HCT116 (cell line): Measurements from ENCODE around the gene ANO4. TPM values are rescaled to one million over a fixed set of nuclear protein-coding genes. Genes with fewer than 3 reads are reported as not detected.

Source experiments
- ATAC-seq: fragments of 200-7000 bp; cut with Tn5 transposase; 2 replicates; pipeline ENCODE4 v1.9.1; 2020; ENCODE audit warnings: mild to moderate bottlenecking, moderate library complexity
- BruUV-seq: library from RNA; stranded (reverse); fragments of 400-500 nt; replicated peaks from 2 replicates; lab custom pipeline; 2021; lab: Mats Ljungman, UMichigan
- CTCF ChIA-PET: fragments of 300-600 bp; sonication (Branson Sonifier 250); formaldehyde crosslinking; loops from one replicate; lab custom pipeline; 2021; ENCODE audit warnings: antibody characterized with exemption; lab: Charles Lee
- POLR2A ChIA-PET: fragments of 300-600, 350-600 bp; sonication (Branson Sonifier 250); formaldehyde crosslinking; loops from one replicate; lab custom pipeline; 2021; ENCODE audit warnings: antibody characterized with exemption; lab: Charles Lee
- RAD21 ChIA-PET, 2 experiments: fragments of 300-600 bp; sonication (Branson Sonifier 250); formaldehyde crosslinking; loops; one replicate each; lab custom pipeline; 2023; ENCODE audit warnings: low total read pairs in 2 of 2; ENCODE audit not compliant: uncharacterized antibody in 2 of 2, unreplicated experiment in 2 of 2, low non-redundant PET in 1 of 2; lab: Charles Lee
- DNase-seq: peaks from one replicate; pipeline ENCODE4 v3.0.0-alpha.2; 2010; ENCODE audit warnings: low read depth, low spot score
- H2AFZ ChIP-seq: fragments of 200-600 bp; shearing (Covaris generic), sonication (generic); 2 replicates; pipeline ENCODE4 v1.6.1; 2017; ENCODE audit warnings: low read depth, mixed run types, mixed read lengths, antibody characterized with exemption, low read length; ENCODE audit not compliant: poor library complexity, severe bottlenecking
- H3K27ac ChIP-seq: 2 replicates; pipeline ENCODE4 v1.5.1; 2012; ENCODE audit warnings: low read depth, low read length
- H3K27me3 ChIP-seq: fragments of 200-600 bp; sonication (generic); 2 replicates; pipeline ENCODE4 v1.6.1; 2016; ENCODE audit warnings: mixed run types, low read length, mixed read lengths; ENCODE audit not compliant: insufficient read depth
- H3K36me3 ChIP-seq, 2 experiments: fragments of 200-500 bp in 1 of 2; fragments of 200-600 bp in 1 of 2; sonication (Bioruptor generic) in 1 of 2; sonication (generic) in 1 of 2; 2 replicates each; pipeline versions ENCODE4 v1.5.1 to v1.6.1; 2014 to 2016; ENCODE audit warnings: low read length in 2 of 2, inconsistent platforms in 1 of 2, mixed read lengths in 1 of 2, mixed run types in 1 of 2; ENCODE audit not compliant: insufficient read depth in 2 of 2, control insufficient read depth in 1 of 2
- H3K4me1 ChIP-seq, 2 experiments: fragments of 200-600 bp in 1 of 2; sonication (generic) in 1 of 2; 2 replicates each; pipeline versions ENCODE4 v1.5.1 to v1.6.1; 2012 to 2017; ENCODE audit warnings: low read length in 2 of 2, inconsistent platforms in 1 of 2, mild to moderate bottlenecking in 1 of 2, mixed read lengths in 1 of 2, mixed run types in 1 of 2, moderate library complexity in 1 of 2; ENCODE audit not compliant: insufficient read depth in 2 of 2, control insufficient read depth in 1 of 2
- H3K4me2 ChIP-seq: fragments of 200-600 bp; sonication (generic); 2 replicates; pipeline ENCODE4 v1.6.1; 2017; ENCODE audit warnings: mixed run types, low read length, mixed read lengths
- H3K4me3 ChIP-seq, 2 experiments: fragments of 200-600 bp in 1 of 2; sonication (generic) in 1 of 2; replicated peaks in 1 of 2; 2 replicates each; pipeline ENCODE4 v1.5.1; 2011 to 2016; ENCODE audit warnings: low read length in 2 of 2, control low read depth in 1 of 2, low read depth in 1 of 2, mild to moderate bottlenecking in 1 of 2, mixed read lengths in 1 of 2, mixed run types in 1 of 2
- H3K79me2 ChIP-seq: fragments of 200-600 bp; sonication (generic); 2 replicates; pipeline ENCODE4 v1.6.1; 2017; ENCODE audit warnings: mild to moderate bottlenecking, mixed run types, low read length, moderate library complexity, mixed read lengths; ENCODE audit not compliant: insufficient read depth
- H3K9ac ChIP-seq: fragments of 200-600 bp; sonication (generic); 2 replicates; pipeline ENCODE4 v1.6.1; 2016; ENCODE audit warnings: low read length, mixed read lengths
- H3K9me2 ChIP-seq: fragments of 200-600 bp; sonication (generic), shearing (Covaris generic); 2 replicates; pipeline ENCODE4 v1.6.1; 2017; ENCODE audit warnings: mixed run types, mild to moderate bottlenecking, moderate library complexity; ENCODE audit not compliant: insufficient read depth
- H3K9me3 ChIP-seq, 2 experiments: fragments of 200-500 bp in 1 of 2; fragments of 200-600 bp in 1 of 2; sonication (Bioruptor generic) in 1 of 2; sonication (generic) in 1 of 2; 2 replicates each; pipeline ENCODE4 v1.6.1; 2014 to 2017; ENCODE audit warnings: low read length in 2 of 2, mixed read lengths in 2 of 2, inconsistent platforms in 1 of 2, low read depth in 1 of 2, mild to moderate bottlenecking in 1 of 2, mixed run types in 1 of 2, moderate library complexity in 1 of 2; ENCODE audit not compliant: control insufficient read depth in 1 of 2, insufficient read depth in 1 of 2
- H4K20me1 ChIP-seq: fragments of 200-600 bp; sonication (generic), shearing (Covaris generic); 2 replicates; pipeline ENCODE4 v1.6.1; 2017; ENCODE audit warnings: mixed run types, mild to moderate bottlenecking, moderate library complexity; ENCODE audit not compliant: insufficient read depth
- EZH2 ChIP-seq: fragments of 200-600 bp; sonication (generic); IDR thresholded peaks from 2 replicates; pipeline ENCODE4 v1.6.1; 2017; ENCODE audit warnings: antibody characterized with exemption, mixed run types
- REST ChIP-seq: IDR thresholded peaks from 2 replicates; pipeline ENCODE4 v1.6.1; 2012; ENCODE audit warnings: low read depth
- SIN3A ChIP-seq: IDR thresholded peaks from 2 replicates; pipeline ENCODE4 v1.6.1; 2012; ENCODE audit warnings: low read depth
- intact Hi-C: fragments of 100-400 bp; cut with micrococcal nuclease; formaldehyde crosslinking; loops from 2 replicates; pipeline ENCODE4 v1.10.0; 2022
- total RNA-seq: library from RNA; stranded (reverse); gene quantifications from one replicate; pipeline ENCODE4 v1.2.1, GENCODE V29; 2021; ENCODE audit not compliant: unreplicated experiment
- TF ChIP-seq, protein P1 (sequence below): IDR thresholded peaks from 2 replicates; pipeline ENCODE4 v1.6.1; 2012

ANO4 gene
- total RNA-seq, 1 experiment from 2014 or later: 1.7 TPM

DNA sequence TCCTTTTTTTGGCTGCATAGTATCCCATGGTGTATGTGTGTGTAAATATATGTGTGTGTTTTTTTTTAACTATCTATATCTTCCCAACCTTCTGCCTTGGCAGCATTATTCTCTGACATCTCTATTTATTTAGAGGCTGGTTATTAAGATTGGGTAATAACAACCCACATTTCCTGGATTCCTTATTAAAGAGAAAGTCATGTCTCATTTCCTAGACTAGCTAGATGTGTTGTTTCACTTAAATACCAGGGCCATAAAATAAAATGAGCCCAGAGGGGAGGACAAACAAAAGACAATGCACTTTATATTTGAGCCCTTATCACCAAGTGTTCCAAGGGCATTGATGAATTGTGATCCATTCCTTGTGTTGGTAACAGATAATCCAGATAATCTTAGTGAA lies 246.4 kb downstream of the ANO4 start:
- H2AFZ ChIP-seq: no peak overlapping the region
- no peak for DNase-seq
- ChIA-PET CTCF (no interaction called here), RAD21 (no interaction called here)
- H3K4me3 ChIP-seq: no peak overlapping the region
- H3K9ac ChIP-seq: no peak overlapping the region
- no peak for ATAC-seq
- intact Hi-C loops: no loop called here
- no peak overlapping the region for H3K27ac ChIP-seq
- no peaks in the 10 kb centered on the region for H3K27me3 ChIP-seq
- H3K9me2 ChIP-seq: no peaks in the 10 kb centered on the region
- no peaks in the 10 kb centered on the region for H3K9me3 ChIP-seq
- TF ChIP-seq, protein P1, sequence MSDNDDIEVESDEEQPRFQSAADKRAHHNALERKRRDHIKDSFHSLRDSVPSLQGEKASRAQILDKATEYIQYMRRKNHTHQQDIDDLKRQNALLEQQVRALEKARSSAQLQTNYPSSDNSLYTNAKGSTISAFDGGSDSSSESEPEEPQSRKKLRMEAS: no peak
- TF ChIP-seq EZH2 (no peak), REST (no peak)
- TF ChIP-seq, all 23 proteins: peak for 0
- Histone ChIP-seq H4K20me1 (no peaks in the 10 kb centered on the region), H3K4me1 (no peaks in the 10 kb centered on the region), H3K4me2 (no peak overlapping the region), H3K79me2 (no peaks in the 10 kb centered on the region), H3K36me3 (no peaks in the 10 kb centered on the region)
- no TSS peak for BruUV-seq
- POLR2A ChIA-PET: no interaction called here

DNA sequence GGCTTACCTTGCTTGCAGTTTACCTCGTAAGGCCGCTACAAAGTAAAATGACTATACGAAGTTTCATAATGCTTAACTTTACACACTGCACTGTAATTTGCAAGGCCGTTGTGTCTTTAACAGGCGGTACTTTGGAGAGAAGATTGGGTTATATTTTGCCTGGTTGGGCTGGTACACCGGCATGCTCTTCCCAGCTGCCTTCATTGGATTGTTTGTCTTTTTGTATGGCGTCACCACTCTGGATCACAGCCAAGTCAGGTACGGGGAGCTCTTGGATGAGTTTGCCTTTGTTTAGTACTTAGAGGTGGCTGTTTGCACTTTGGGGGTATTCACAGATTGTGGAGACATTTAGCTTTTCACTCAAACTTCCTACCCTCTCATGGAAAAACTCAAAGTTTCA lies 247.6 kb downstream of the ANO4 start:
- no peak for TF ChIP-seq SIN3A
- H3K9ac ChIP-seq: no peak overlapping the region
- no peak overlapping the region for H3K4me2 ChIP-seq
- CTCF ChIA-PET: no interaction called here
- intact Hi-C loops: no loop called here
- no peaks in the 10 kb centered on the region for H4K20me1 ChIP-seq
- no peaks in the 10 kb centered on the region for H3K9me2 ChIP-seq
- no peak overlapping the region for H3K27ac ChIP-seq
- no peaks in the 10 kb centered on the region for H3K27me3 ChIP-seq
- no peak overlapping the region for H3K4me3 ChIP-seq
- no TSS peak for BruUV-seq
- RAD21 ChIA-PET: no interaction called here
- no peaks in the 10 kb centered on the region for H3K9me3 ChIP-seq
- POLR2A ChIA-PET: no interaction called here
- H2AFZ ChIP-seq: no peak overlapping the region
- ATAC-seq (no peak), DNase-seq (no peak)
- H3K4me1 ChIP-seq: no peaks in the 10 kb centered on the region
- no peaks in the 10 kb centered on the region for H3K79me2 ChIP-seq
- no peaks in the 10 kb centered on the region for H3K36me3 ChIP-seq
